Measurements from ENCODE around the gene STARD3.
"Not testable (repeated sequence)": the region's sequence is repeated elsewhere in the genome, so short reads cannot be mapped to it uniquely, and the experiment has no call there.

Gene STARD3

DNA sequence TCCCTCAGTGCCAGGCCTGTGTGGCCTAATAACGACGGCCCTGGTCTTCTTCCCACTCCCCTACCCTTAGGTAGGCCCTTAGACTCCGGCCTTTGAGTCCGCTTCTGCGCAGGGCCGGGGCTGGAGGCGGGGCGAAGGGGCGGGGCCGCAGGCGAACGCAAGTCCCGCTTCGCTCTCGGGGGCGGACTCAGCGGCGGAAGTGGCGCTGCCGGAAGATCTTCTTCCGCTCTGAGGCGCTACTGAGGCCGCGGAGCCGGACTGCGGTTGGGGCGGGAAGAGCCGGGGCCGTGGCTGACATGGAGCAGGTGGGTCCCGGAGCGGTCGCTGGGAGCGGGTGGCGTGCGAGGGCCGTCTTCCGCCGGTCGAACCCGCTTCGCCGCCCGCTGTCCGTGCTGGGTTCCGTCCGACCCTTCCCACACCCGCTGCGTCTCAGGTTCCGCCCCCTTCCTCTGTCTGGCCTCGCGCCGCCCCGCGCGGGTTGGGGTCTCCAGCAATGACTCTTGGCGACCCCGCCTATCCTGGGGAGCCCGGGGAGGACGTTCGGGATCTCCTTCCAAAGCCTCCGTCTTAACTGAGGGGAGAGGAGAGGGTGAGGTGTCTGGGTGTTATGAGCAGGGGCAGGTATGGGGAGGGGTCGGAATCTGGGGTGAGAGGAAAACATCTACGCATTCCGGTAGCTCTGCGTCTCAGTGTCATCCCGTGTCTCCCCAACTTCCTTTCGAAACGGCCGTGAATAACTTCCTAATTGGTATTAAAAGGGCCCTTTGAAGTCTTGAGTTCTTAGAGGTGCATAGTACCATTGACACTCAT, at the start of gene STARD3:
Gene STARD3 (plus strand): TSS at position 218 of the 810 bp plus-strand sequence. CDS start 16,388 bp downstream, outside the sequence.
- peak; percentile 52 for DNase-seq

DNA sequence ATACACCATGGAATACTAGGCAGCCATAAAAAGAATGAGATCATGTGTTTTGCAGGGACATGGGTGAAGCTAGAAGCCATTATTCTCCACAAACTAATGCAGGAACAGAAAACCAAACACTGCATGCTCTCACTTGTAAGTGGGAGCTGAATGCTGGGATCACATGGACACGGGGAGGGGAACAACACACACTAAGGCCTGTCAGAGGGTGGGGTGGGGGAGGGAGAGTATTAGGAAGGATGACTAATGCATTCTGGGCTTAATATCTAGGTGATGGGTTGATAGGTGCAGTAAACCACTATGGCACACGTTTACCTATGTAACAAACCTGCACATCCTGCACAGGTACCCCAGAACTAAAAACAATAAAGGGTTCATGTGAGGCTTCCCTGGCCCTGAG, 46.8 kb upstream of the STARD3 start:
- DNase-seq = not testable (repeated sequence)

DNA sequence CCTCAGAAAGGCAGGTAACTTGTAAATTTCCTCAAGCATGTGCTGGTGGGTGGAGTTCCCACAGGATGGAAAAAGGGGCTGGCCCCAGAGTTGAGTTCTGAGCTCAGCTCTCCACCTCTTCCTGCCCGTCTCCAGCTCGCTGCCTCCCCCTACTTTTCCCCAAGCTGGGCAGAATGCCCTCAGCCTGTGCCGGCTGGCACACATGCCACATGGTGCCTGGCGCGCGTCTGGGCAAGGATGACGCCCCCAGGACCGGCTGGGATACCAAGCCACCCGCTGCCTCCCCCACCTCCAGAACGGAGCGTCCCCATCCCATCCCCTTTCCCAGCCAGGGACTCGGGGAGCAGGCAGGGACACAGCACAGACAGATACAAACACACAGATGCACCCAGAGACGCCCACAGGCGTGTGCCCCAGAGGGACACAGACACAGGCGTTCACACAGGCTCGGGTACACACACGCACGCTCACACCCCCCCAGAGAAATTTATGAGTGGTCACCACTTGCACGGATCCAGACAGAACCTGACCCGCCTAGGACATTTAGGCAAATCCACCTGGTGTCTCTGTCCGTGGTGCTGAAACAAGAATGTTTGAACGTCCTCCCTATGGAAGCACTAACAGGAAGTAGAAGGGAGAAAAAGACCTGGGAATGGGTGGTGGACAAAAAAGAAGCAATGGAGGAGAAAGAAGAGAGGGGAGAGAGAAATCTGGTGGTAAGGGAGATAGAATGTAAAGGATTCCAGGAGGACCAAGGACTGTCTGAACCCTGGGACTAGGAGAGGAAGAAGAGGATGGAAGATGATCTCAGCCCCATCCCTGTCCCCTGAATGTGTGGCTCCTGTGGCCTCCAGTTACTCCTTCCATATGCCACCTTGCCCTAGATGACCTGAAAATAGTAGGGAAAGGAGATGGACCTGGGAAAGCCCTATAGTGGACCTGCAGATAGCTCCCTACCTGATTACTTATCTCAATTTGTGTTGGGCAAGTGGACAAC, 44.7 kb upstream of the STARD3 start:
- DNase-seq = peak; percentile 50

DNA sequence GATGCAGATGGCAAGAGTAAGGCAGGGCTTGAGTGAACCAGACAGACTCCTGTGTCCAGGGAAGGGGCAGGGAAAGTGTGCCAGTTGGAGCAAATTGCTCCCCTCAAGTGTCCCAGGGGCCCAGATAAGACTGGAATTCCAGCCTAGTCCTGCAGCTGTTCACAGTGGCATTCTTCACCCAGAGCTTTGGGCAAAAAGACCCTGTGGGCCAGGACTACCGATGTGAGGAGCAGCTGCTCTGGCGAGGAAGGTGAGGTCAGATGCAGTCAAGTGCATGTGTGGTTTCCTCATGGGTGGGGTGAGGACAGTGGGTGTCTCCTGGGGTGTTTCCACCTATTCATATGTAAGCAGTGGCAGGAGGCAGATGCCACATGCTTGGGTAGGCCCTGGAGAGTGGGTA, 43.6 kb upstream of the STARD3 start:
- no peak for DNase-seq

DNA sequence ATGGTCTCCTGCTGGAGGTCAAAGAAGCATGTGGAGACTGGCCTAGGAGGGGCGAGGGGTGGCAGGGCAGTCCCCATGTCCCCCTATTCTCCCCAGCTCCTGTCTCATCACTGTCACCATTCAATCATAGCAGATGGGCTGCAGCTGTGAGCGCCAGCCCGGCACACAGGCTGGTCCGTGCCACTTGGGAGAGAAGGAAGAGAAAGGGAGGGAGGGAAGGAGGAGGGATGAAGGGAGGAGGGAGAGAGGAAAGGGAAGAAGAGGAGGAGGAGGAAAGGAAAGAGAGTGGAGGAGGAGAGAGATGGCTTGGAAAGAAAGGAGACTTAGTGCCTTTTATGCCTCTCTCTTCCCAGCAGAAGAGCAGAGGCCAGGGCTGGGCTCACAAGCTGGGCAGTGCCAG, 41.6 kb upstream of the STARD3 start:
- no peak for DNase-seq

DNA sequence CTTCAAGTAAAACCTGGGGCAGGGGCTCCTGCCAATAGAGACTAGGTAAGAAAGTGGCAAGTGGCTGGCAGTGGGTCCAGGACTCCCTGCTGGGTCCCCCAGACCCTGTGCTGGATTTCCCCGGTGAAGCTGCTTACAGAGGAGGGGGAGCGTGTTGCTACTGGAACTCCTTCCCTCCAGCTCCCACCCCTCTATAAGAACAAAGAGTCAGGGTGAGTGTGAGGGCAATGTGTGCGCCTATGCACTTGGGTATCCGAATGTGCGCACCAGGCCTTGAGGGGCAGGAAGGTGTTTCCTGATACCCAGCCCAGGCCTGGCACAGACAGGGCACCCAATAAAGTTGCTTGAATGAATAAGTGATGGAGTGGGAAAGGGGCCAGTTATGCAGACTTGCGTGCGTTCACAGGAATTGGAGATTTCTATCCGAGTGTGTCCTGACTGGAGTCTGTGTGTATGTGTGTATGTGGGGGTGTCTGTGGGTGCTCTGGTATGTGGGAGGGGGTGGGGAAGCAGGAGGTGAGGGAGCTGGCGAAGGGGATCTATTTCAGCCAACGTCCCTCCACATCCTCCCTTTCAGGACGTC, 40.9 kb upstream of the STARD3 start:
- no peak for DNase-seq

DNA sequence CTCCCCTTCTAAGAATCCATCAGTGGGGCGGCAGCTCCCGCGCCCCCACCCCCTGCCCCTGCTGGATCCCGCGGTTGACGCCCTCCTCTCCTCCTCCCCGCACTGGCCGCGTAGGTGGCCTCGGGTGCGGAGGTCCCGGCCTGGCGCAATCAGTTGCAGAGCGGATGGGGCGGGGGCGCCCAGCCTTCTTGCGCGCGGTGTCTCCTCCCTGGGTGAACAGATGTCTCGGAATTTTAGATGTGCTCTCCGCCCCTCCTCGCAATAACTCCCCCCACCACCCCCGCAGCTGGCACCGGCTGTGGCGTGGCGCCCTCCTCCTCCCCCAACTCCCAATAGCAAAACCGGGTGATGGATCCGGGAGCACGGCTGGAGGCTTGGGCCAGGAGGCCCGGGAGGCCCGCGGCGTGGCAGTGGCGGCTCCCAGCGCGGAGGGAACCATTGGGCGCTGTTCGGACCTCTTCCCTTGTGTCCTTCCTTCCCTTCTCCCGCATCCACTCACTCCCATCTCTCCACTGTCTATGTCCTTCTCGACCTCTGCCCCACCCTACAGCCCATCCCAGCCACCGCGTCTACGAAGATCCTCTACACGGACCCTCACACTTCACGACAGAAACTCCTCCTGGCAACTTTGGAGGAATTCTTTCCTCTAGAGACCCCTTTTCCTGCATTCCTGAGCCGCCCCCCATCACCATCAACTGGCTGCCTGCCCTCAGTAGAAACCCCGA, 40.2 kb upstream of the STARD3 start:
- no peak for DNase-seq

DNA sequence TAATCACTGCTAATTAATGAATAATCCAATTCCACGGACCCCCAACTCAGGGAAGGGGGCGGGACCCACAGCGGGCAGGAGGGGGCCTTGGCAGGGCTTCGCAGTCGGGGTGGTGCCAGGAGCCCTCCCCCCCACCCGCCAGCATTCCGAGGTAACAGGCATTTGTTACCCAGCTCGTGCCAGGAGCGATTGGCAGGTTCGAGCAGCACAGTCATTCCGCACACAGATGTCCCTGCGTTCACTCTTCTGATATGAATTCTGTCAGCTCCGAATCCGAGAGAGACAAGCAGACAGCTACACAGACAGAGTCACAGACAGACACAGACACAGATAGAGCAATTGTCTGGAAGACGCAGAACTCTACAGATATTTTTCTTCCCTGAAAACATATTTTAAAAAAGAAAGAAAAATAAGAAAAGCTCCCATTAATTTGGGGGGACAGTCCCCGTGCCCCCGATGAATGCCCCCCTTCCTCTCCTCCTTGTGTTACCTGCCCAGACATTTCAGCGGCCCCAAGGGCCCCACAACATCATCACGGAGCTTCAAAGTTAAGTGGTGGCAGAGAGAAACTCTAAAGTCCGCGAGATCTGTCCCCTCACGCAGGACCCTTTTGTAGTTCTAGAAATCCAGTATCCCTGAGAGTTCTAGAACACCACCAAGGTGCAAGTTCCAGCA, 39.4 kb upstream of the STARD3 start:
- DNase-seq = no peak

DNA sequence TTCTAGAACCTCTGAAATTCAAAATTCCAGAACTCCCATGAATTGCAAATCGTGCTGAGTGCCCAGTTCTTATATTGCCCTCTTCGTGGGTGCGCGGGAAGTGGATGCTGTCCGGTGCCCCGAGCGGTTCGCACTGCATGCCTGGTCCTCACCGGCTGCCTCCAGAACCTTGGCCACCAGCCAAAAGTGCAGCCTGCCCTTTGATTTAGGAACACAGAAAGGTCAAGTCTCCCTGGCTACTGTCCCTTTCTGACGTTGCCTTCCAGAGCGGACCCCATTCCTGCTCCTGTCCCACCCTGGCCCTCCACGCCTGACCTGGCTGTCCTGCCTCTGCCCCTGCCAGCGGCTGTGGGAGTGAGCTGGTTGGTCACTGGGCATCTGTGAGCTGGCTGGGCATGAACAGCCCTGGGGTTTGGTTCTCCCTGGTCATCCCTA, 38.9 kb upstream of the STARD3 start:
- no peak for DNase-seq

DNA sequence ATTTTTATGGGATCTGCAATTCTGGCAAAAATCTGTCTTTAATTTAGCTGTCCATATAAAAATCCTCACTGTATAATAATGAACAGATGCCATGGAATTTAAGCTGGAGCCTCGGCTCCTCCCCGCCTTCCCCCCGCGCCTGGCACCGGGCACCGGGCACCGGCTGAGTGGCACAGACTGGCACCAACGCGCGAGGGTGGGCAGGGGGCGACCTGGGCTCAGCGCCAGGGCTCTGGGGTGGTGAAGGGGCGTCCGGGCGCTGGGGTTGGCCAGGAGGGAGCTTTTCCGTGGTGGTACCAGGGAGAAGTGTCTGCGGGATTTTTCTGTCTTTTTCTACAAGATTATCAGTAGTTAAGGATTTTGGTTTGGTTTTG, 38.3 kb upstream of the STARD3 start:
- DNase-seq = no peak

DNA sequence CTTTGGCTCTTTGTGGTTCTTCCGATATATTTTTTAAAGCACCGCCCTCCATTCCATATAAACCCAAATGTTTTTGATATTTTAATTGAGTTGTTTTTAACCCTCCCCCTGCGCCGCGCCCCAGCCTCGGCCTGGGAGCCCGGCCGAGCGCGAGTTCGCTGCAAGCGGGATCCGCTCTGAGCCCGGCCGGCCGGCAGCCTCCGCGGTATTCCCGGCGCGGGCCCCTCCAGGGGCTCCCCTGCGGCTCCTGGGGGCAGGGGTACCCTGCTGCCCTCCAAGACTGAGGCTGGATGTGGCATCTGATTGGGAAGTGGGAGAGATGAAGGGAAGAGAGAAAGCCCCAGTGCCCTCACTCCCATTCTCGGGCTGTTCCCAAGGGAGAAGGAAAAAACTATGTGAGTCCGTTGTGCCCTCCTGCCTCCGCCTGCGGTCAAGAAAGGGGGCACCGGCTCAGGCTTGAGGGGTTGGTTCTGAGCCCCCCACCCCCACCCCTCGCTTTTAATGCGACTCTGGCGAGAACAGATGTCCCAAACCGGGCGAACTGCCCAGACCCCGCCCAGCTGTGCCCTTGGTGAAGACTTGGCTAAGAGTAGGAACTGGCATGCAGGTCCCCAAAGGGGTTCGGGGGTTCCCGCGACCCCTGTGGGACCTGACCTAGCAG, 37.8 kb upstream of the STARD3 start:
- no peak for DNase-seq

DNA sequence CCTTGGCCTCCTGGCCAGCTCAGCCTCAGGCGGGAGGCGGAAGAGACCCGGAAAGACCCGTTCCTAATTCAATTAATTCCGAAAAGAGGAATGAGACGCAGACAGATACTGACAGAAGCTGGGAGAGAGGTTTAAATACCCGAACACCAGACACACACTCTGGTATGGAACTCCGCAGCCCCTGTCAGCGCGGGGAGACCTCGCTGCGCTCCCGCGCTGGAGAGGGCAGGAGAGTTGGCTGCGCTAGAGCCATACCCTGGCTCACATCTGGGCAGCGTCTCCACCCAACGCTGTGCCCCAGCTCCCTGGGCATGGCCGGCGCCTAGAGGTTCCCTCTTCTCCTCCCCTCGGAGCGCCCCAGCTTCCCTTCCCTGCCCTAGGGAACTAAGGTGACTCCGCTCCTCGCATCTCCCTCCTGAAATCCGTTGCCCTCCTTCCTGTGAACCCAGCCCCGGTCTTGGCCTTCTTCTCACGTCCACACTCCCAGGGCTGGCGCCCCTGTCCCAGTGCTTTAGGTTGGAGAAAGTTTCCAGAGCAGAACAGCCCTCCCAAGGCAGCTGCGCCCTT, 37.2 kb upstream of the STARD3 start:
- no peak for DNase-seq

DNA sequence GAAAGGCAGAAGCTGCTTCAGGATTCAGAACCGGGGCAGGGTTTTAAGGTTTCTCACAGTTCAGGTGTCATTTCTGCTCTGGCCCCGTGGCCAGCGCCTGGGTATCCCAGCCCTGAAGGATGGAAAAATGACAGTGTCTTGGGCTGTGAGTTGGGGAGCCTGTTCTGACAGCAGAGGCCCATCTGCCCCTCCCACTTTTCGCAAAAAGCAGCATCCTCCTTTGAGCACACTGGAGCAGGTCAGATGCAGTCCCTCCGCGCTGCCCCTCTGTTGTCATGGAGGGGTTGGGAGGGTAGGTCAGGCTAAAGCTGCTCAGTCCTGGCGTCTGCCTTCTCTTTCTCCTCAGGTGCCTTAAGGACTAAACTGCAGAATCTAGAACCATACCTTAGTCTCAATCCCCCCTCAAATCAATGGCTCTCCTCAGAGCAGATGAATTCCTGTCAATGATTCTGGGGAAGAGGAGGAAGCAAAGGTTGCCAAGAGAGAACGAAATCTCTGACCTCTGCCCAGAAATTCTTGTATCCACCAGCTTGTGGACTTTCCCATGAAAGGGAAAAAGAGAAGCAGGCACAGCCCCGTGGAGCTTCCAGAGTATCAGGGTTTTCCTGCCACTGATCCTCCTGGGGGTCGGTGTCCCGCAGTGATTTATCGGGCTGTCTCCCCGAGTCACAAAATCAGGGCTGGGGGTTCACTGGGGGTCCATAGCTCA, 36.5 kb upstream of the STARD3 start:
- DNase-seq = no peak

DNA sequence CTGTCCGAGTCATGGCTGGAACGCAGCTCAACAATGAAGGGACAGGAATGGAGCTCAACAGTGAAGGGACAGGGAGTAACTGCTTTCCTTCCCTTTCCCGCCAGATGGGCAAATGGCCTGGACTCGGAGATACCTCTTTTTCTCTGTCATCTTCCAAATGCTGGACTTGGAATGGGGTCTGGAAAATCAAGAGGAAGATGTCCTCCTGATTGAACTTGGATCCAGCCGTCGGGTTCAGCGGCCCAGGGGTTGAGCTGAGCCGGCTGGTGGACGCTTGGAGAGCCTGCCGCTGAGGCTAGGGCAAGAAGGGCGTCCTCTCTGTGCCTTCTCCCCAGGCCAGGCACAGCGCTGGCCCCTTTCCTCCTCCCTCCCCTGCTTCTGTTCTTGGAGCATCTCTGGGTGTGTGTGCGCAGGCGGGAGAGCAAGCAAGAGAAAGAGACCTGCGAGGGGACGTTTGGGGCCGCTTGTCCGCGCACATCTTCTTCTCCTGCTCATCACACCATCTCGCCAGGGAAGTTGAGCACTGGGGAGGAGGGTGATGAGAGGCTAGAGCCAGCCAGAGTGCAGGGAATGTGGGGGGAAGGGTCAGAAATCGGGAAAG, 35.8 kb upstream of the STARD3 start:
- DNase-seq = no peak

DNA sequence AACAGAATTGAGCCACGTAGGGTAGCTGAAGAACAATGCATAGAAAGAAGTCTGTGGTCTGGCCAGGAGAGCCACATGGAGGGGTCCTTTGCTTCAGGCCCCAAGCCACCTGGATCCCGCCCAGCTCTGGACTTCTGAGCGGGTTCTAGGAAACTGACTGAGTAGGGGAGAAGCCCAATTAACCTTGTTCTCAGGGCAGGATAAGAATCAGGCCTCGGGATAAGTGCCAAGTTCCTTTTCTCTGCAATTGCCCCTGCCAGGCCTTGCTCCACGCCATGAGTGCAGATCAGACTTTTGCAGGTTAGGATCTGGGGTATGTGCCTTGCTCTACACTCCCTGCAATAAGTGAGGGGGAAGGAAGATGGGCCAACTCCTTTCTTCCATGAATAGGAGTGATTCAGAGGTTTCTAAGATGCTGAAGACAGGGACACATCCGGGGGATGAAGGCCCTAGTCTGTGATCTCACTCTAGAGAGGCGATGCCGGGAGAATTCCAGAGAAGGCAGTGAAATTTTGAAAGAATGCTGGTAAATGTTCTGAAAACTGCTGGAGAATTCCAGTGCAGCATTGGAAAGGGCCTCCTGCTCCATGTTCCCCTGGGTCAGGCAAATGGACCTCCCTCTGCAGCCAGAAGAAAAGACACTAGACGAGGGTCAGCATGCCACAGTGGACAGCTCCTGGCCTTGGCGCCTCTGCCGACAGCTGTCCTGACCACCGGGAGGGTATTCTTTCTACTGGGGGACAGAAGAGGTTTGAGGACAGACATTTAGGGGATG, 35.0 kb upstream of the STARD3 start:
- no peak for DNase-seq

DNA sequence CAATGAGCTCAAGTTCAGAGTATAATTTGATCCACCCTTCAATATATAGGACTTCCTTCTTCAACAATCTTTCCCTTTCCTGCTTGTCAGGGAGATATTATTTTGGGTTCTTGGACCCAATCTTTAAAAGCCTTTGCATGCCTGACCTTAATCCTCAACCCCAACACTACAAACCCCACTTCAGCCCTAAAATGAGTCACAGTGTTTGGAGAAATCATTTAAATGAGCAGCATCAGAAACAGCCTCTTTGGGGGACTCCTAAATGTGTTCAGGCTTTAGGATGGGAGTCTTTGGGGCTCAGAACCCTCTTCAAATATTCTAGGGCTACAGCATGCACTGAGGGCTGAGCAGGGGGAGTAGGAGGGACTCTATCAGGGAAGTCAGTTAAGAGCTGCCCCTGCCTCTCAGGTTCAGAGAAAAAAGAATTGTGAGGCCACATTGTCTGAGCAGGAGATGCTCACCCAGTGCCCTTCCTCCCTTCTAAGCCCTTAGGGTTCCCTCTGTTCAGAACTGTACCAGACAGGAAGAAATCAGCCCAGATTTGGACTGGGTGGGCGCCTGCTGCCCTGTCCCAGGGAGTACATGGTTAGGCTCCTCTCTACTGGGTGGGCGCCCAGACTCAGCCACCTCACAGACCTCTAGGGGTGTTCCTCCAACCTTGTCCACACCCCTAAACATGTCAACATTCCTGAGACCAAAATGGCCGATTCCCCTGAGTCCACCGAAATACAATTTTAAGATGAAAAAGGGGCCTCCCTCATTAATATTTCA, 34.2 kb upstream of the STARD3 start:
- no peak for DNase-seq

DNA sequence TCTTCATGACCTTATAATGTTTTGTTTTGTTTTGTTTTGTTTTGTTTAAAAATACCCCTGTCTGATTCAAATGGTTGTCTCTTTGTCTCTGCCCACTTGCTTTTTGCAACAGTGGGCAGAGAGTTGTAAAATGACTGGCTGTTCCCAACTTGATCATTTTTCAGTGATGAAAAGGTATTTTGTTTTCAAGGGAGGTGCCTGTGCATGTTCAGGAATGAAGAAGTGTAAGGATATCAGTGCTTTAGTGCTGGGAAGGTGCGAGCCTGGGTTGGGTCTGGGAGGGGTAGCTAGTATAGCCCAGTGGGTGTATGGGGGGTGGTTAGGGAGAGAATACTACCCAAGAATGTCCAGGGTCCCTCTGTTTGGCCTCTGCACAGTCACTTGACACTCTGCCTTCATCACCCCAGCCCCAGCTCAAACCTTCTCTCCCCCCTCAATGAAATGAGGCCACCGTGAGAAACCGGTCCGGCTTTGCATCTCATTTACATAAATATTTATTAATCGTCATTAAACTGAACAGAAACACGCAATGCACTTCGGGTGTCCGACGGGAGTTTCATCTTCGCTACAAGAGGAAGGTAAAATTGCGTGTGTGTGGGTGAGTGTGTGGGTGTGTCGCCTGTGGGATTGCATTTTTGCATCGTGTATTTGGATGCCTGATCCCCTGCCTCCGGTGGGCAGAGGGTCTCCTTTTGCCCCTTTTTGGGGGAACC, 33.5 kb upstream of the STARD3 start:
- DNase-seq = no peak

All from NCI-H2081 treated with DMSO at 0.1 percent for 48 hours (cell line).